A673 (cell line): Measurements from ENCODE around the gene GMCL2. TPM values are rescaled to one million over a fixed set of nuclear protein-coding genes. Genes with fewer than 3 reads are reported as not detected.

Experiments used
- BruUV-seq: library from RNA; stranded (reverse); fragments of 400-500 nt; replicated peaks from 2 replicates; lab custom pipeline; 2021; lab: Mats Ljungman, UMichigan
- CTCF ChIA-PET: fragments of 300-600 bp; sonication (Branson Sonifier 250); formaldehyde crosslinking; loops from one replicate; lab custom pipeline; 2022; ENCODE audit warnings: antibody characterized with exemption; lab: Charles Lee
- POLR2A ChIA-PET: fragments of 300-600 bp; sonication (Branson Sonifier 250); formaldehyde crosslinking; loops from one replicate; lab custom pipeline; 2022; ENCODE audit warnings: antibody characterized with exemption; ENCODE audit not compliant: low non-redundant PET; lab: Charles Lee
- DNase-seq: peaks from one replicate; pipeline ENCODE4 v3.0.0-alpha.2; 2015; ENCODE audit warnings: low spot score
- H3K27ac ChIP-seq: fragments of 200-600 bp; sonication (generic); 2 replicates; pipeline ENCODE4 v1.5.1; 2016; ENCODE audit warnings: mixed run types, low read depth, mild to moderate bottlenecking, mixed read lengths, antibody characterized with exemption, low read length; ENCODE audit not compliant: poor library complexity, severe bottlenecking
- H3K27me3 ChIP-seq: fragments of 200-600 bp; sonication (generic); replicated peaks from 2 replicates; pipeline ENCODE4 v1.6.1; 2017; ENCODE audit warnings: mixed run types, low read depth, mild to moderate bottlenecking, mixed read lengths, antibody characterized with exemption, low read length; ENCODE audit not compliant: insufficient read depth, poor library complexity
- H3K36me3 ChIP-seq: fragments of 200-600 bp; sonication (generic); 2 replicates; pipeline ENCODE4 v1.6.1; 2016; ENCODE audit warnings: mixed run types, mild to moderate bottlenecking, mixed read lengths, antibody characterized with exemption, low read length; ENCODE audit not compliant: insufficient read depth, poor library complexity, severe bottlenecking
- H3K4me1 ChIP-seq: fragments of 200-600 bp; sonication (generic); 2 replicates; pipeline ENCODE4 v1.6.1; 2017; ENCODE audit warnings: mixed run types, mild to moderate bottlenecking, mixed read lengths, antibody characterized with exemption, low read length; ENCODE audit not compliant: insufficient read depth, poor library complexity, severe bottlenecking
- H3K4me3 ChIP-seq: fragments of 200-600 bp; sonication (generic); 2 replicates; pipeline ENCODE4 v1.5.1; 2016; ENCODE audit warnings: low read depth, mixed run types, mild to moderate bottlenecking, mixed read lengths, low read length; ENCODE audit not compliant: poor library complexity, severe bottlenecking
- H3K9me3 ChIP-seq: fragments of 200-600 bp; sonication (generic); 2 replicates; pipeline ENCODE4 v1.6.1; 2016; ENCODE audit warnings: mixed run types, low read depth, mild to moderate bottlenecking, mixed read lengths, antibody characterized with exemption, low read length; ENCODE audit not compliant: poor library complexity, severe bottlenecking
- EZH2 ChIP-seq: fragments of 200-600 bp; sonication (generic); IDR thresholded peaks from 2 replicates; pipeline ENCODE4 v1.6.1; 2017; ENCODE audit warnings: borderline replicate concordance, low read depth, mild to moderate bottlenecking, mixed read lengths, antibody characterized with exemption, low read length; ENCODE audit not compliant: poor library complexity, severe bottlenecking
- intact Hi-C: fragments of 100-400 bp; cut with micrococcal nuclease; formaldehyde crosslinking; loops from one replicate; pipeline ENCODE4 v1.10.0; 2022; ENCODE audit not compliant: unreplicated experiment
- total RNA-seq: library from RNA; stranded (reverse); gene quantifications from 2 replicates; pipeline ENCODE4 v1.2.3, GENCODE V29; 2021
- TF ChIP-seq, protein P1 (sequence below): fragments of 300-800, 200-600 bp; sonication (generic); conservative IDR thresholded peaks from 2 replicates; pipeline ENCODE4 v1.5.1; 2017; ENCODE audit warnings: low read depth, mild to moderate bottlenecking, antibody characterized with exemption, low read length, moderate library complexity, mixed read lengths

The GMCL2 gene
- total RNA-seq, 1 experiment from 2014 or later = not detected

DNA sequence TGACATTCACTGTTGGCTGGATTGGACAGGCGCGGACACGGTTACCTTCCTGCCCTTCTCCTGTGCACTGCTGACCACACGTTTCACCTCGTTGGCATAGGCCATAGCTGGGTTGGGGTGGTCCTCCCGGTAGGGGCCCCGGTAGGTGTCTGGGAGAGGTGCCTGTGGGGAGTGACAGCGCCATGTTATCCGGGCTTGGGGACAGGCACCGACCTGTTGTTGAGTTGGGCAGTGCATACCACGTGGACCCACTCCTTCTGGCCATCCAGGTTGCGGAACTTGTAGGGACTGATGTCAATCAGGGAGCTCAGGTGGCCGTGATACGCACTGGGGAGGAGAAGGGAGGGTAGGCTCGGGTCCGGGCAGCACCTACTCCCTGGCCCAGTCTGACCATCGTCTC is 37.2 kb upstream of the GMCL2 start:
- intact Hi-C loops = no loop called here
- no peak overlapping the region for H3K4me3 ChIP-seq
- no TSS peak for BruUV-seq
- no peaks in the 10 kb centered on the region for H3K9me3 ChIP-seq
- CTCF ChIA-PET = no interaction called here
- H3K27ac ChIP-seq = no peak overlapping the region
- POLR2A ChIA-PET = interaction anchor here (1.0 kb wide), 1 partner anchor 149 kb away, joined by 4 read pairs; no protein-coding TSS in a partner anchor
- no peak for TF ChIP-seq EZH2
- TF ChIP-seq, protein P1, sequence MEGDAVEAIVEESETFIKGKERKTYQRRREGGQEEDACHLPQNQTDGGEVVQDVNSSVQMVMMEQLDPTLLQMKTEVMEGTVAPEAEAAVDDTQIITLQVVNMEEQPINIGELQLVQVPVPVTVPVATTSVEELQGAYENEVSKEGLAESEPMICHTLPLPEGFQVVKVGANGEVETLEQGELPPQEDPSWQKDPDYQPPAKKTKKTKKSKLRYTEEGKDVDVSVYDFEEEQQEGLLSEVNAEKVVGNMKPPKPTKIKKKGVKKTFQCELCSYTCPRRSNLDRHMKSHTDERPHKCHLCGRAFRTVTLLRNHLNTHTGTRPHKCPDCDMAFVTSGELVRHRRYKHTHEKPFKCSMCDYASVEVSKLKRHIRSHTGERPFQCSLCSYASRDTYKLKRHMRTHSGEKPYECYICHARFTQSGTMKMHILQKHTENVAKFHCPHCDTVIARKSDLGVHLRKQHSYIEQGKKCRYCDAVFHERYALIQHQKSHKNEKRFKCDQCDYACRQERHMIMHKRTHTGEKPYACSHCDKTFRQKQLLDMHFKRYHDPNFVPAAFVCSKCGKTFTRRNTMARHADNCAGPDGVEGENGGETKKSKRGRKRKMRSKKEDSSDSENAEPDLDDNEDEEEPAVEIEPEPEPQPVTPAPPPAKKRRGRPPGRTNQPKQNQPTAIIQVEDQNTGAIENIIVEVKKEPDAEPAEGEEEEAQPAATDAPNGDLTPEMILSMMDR = no peak
- H3K27me3 ChIP-seq = no peaks in the 10 kb centered on the region
- H3K36me3 ChIP-seq = peaks cover under 1% of the 10 kb centered on the region
- H3K4me1 ChIP-seq = no peaks in the 10 kb centered on the region
- DNase-seq = no peak

DNA sequence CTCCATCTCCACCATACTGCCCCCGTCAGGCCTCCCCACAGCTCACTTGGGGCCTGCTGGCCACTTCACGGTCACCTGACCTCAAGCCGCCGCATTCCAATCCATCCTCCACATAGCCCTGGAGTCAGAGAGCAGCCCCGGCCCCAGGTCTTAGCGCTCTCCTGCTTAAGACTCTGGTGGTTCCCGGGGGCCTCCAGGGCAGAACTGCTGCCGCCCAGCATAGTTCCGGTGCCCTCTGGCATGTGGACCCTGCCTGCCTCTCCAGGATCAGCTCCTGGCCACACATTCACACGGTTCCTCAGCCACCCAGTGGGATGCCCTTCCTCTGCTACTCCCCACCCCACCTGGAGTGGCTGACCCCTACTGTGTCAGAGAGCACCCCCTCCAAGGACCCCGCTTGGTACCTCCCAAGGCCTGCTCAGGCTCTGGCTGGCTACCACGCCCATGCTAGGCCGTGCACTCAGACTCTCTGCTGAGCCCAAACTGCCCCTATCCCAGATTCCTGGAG is 36.7 kb upstream of the GMCL2 start:
- Histone ChIP-seq H3K36me3 (no peaks in the 10 kb centered on the region), H3K27ac (no peak overlapping the region), H3K9me3 (no peaks in the 10 kb centered on the region), H3K4me1 (no peaks in the 10 kb centered on the region), H3K27me3 (no peaks in the 10 kb centered on the region), H3K4me3 (no peak overlapping the region)
- BruUV-seq = no TSS peak
- POLR2A ChIA-PET = interaction anchor here (1.0 kb wide), 1 partner anchor 148 kb away, joined by 4 read pairs; no protein-coding TSS in a partner anchor
- no peak for TF ChIP-seq EZH2
- TF ChIP-seq, protein P1 = no peak
- intact Hi-C loops = no loop called here
- DNase-seq = no peak
- CTCF ChIA-PET = no interaction called here

DNA sequence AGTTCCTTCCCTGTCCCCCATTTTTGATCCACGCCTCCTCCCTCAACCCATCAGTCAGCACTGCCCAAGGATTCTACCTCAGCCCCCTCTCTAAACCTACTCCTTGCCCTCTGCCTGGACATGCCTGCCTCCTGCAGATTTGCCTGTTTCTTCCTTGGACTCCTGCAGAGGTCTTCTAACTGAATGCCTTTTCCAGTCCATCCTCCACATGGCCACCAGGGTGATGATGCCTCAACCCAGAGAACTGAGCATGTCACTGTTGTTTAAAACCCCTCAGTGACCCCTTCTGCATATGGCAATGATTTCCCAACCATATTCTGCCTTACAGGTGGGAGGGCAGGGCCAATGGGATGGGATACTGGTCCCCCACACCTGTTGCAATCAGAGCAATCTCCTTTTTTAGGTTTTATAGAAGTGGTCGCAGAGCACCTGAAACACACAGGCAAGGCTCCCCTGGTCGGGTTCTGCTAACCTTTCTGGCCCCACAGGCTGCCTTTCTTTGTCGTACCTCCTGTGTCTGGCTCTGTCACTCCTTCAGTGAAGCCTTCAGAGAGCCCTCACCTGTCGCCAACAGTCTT is 36.1 kb upstream of the GMCL2 start:
- H3K4me3 ChIP-seq = no peak overlapping the region
- DNase-seq = no peak
- ChIA-PET POLR2A (no interaction called here), CTCF (no interaction called here)
- intact Hi-C loops = no loop called here
- H3K36me3 ChIP-seq = peaks cover 4% of the 10 kb centered on the region
- TF ChIP-seq EZH2 = no peak
- TF ChIP-seq, protein P1 = no peak
- no peaks in the 10 kb centered on the region for H3K27me3 ChIP-seq
- BruUV-seq = no TSS peak
- no peaks in the 10 kb centered on the region for H3K4me1 ChIP-seq
- no peaks in the 10 kb centered on the region for H3K9me3 ChIP-seq
- no peak overlapping the region for H3K27ac ChIP-seq
